ENCODE measurements around the gene MMP7.

DNA sequence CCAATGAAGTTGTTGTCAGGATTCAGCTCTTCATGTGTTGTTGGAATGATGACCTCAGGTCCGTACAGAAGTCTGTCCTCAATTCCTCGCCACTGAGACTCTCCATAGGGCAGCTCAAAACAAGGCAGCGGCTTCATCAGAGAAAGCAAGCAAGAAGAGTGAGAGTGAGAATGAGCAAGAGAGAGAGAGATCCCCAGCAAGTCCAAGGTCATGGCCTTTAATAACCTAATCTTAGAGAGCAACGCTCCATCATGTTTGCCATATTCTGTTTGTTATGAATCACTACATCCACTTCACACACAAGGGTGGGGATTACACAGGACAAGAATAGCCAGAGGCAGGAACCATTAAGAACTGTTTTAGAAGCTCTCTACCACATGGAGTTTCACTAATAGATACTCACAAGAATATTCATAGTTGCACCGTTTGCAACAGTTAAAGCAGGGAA, 23.3 kb upstream of the MMP7 start:
- TF ChIP-seq, protein P1, sequence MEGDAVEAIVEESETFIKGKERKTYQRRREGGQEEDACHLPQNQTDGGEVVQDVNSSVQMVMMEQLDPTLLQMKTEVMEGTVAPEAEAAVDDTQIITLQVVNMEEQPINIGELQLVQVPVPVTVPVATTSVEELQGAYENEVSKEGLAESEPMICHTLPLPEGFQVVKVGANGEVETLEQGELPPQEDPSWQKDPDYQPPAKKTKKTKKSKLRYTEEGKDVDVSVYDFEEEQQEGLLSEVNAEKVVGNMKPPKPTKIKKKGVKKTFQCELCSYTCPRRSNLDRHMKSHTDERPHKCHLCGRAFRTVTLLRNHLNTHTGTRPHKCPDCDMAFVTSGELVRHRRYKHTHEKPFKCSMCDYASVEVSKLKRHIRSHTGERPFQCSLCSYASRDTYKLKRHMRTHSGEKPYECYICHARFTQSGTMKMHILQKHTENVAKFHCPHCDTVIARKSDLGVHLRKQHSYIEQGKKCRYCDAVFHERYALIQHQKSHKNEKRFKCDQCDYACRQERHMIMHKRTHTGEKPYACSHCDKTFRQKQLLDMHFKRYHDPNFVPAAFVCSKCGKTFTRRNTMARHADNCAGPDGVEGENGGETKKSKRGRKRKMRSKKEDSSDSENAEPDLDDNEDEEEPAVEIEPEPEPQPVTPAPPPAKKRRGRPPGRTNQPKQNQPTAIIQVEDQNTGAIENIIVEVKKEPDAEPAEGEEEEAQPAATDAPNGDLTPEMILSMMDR (IDR thresholded peaks at IDR 0.05 in 2 of 3, conservative IDR thresholded peaks at IDR 0.05 in 1 of 3; ENCODE audit: borderline replicate concordance in 1 of 3, insufficient read depth in 1 of 3, low read depth in 2 of 3, low read length in 2 of 3): no peak
- TF ChIP-seq EZH2phosphoT487 (IDR thresholded peaks at IDR 0.05; ENCODE audit: borderline replicate concordance): no peak
- TF ChIP-seq, protein P2, sequence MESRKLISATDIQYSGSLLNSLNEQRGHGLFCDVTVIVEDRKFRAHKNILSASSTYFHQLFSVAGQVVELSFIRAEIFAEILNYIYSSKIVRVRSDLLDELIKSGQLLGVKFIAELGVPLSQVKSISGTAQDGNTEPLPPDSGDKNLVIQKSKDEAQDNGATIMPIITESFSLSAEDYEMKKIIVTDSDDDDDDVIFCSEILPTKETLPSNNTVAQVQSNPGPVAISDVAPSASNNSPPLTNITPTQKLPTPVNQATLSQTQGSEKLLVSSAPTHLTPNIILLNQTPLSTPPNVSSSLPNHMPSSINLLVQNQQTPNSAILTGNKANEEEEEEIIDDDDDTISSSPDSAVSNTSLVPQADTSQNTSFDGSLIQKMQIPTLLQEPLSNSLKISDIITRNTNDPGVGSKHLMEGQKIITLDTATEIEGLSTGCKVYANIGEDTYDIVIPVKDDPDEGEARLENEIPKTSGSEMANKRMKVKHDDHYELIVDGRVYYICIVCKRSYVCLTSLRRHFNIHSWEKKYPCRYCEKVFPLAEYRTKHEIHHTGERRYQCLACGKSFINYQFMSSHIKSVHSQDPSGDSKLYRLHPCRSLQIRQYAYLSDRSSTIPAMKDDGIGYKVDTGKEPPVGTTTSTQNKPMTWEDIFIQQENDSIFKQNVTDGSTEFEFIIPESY (IDR thresholded peaks at IDR 0.05; ENCODE audit: extremely low read depth, insufficient replicate concordance, low read length): no peak
- no peak for TF ChIP-seq EZH2 (IDR thresholded peaks at IDR 0.05)
- TF ChIP-seq POLR2AphosphoS5 (IDR thresholded peaks at IDR 0.05; ENCODE audit: low read depth, low read length): no peak
- TF ChIP-seq ZNF274 (IDR thresholded peaks at IDR 0.05; ENCODE audit: low read depth, low read length): no peak
- no peak for TF ChIP-seq POLR2A (IDR thresholded peaks at IDR 0.05; ENCODE audit: borderline replicate concordance, extremely low read depth, insufficient read depth, insufficient read length)
- TF ChIP-seq, protein P3, sequence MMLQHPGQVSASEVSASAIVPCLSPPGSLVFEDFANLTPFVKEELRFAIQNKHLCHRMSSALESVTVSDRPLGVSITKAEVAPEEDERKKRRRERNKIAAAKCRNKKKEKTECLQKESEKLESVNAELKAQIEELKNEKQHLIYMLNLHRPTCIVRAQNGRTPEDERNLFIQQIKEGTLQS (IDR thresholded peaks at IDR 0.05): no peak
- TF ChIP-seq, protein P4, sequence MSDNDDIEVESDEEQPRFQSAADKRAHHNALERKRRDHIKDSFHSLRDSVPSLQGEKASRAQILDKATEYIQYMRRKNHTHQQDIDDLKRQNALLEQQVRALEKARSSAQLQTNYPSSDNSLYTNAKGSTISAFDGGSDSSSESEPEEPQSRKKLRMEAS (IDR thresholded peaks at IDR 0.05): no peak
- TF ChIP-seq SP1 (IDR thresholded peaks at IDR 0.05; ENCODE audit: low read depth): no peak
